Ovary (tissue), 3 donors: ENCODE measurements around the gene STAP2.
"Not testable (repeated sequence)": the region's sequence is repeated elsewhere in the genome, so short reads cannot be mapped to it uniquely, and the experiment has no call there.

ENCODE experiments used
- CTCF ChIP-seq, 3 donors: fragments of 450-650 bp in 2 of 3; fragments of 200-600 bp in 1 of 3; IDR thresholded peaks; one replicate each; pipeline versions ENCODE4 v1.5.1 to v1.8.0; 2016 to 2022; ENCODE audit warnings: antibody characterized with exemption in 3 of 3, mild to moderate bottlenecking in 1 of 3
- EP300 ChIP-seq: sonication (generic); formaldehyde crosslinking; IDR thresholded peaks from one replicate; pipeline ENCODE4 v1.6.1; 2017; ENCODE audit warnings: antibody characterized with exemption
- POLR2A ChIP-seq: fragments of 450-650 bp; IDR thresholded peaks from one replicate; pipeline ENCODE4 v1.6.1; 2017; ENCODE audit warnings: antibody characterized with exemption, mild to moderate bottlenecking, moderate library complexity
- donor health status: DM: no; HTN: no; CAD: no.

DNA sequence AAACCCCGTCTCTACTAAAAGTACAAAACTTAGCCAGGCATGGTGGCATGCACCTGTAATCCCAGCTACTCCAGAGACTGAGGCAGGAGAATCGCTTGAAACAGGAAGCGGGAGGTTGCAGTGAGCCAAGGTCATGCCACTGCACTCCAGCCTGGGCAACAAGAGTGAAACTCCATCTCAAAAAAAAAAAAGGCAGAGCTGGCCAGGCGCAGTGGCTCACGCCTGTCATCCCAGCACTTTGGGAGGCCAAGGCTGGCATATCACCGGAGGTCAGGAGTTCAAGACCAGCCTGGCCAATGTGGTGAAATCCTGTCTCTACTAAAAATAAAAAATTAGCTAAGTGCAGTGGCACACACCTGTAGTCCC lies 64.3 kb downstream of the STAP2 start:
- not testable (repeated sequence) for TF ChIP-seq POLR2A; CTCF (IDR thresholded peaks at IDR 0.05); EP300
